BJ (cell line): ENCODE results near the gene EIF6. TPM values are rescaled to one million over a fixed set of nuclear protein-coding genes. Genes with fewer than 3 reads are reported as not detected.

Experiments
- CTCF ChIA-PET: fragments of 350-600 bp; formaldehyde crosslinking; extraction: SDS; loops from one replicate; lab custom pipeline; 2021; ENCODE audit warnings: antibody characterized with exemption, inconsistent platforms; lab: Yijun Ruan, JAX
- POLR2A ChIA-PET: fragments of 300-600 bp; sonication (Branson Sonifier 250); formaldehyde crosslinking; extraction: SDS; loops from one replicate; lab custom pipeline; 2021; ENCODE audit warnings: antibody characterized with exemption; lab: Charles Lee
- DNase-seq: peaks from one replicate; pipeline ENCODE4 v3.0.0-alpha.2; 2011; ENCODE audit warnings: low read depth
- H3K27me3 ChIP-seq: 2 replicates; pipeline ENCODE4 v1.6.0; 2011; ENCODE audit warnings: low read length; ENCODE audit not compliant: control insufficient read depth, insufficient read depth
- H3K36me3 ChIP-seq: 2 replicates; pipeline ENCODE4 v1.5.1; 2011; ENCODE audit warnings: low read length; ENCODE audit not compliant: control insufficient read depth, insufficient read depth
- H3K4me3 ChIP-seq: 2 replicates; pipeline ENCODE4 v1.5.1; 2011; ENCODE audit warnings: low read depth, mild to moderate bottlenecking, control low read depth, low read length
- CTCF ChIP-seq: IDR thresholded peaks from 2 replicates; pipeline ENCODE4 v1.5.1; 2011; ENCODE audit warnings: low read depth, mild to moderate bottlenecking, control low read depth, inconsistent platforms, low read length, moderate library complexity; ENCODE audit not compliant: insufficient read depth
- polyA plus RNA-seq: library from polyadenylated mRNA; depleted of rRNA; stranded (reverse); fragments of >200 nt; gene quantifications from 2 replicates; pipeline ENCODE4 v1.2.3, GENCODE V29; 2011

Gene EIF6
- polyA plus RNA-seq, 1 experiment: 261 TPM

- no peaks in the 10 kb centered on the region for H3K36me3 ChIP-seq
- H3K4me3 ChIP-seq: no peak overlapping the region
- DNase-seq: no peak
- TF ChIP-seq CTCF: no peak
- POLR2A ChIA-PET: no interaction called here
- CTCF ChIA-PET: interaction anchor here (4.9 kb wide), 1 partner anchor 16 kb away, joined by 46 read pairs; no protein-coding TSS in a partner anchor
- no peaks in the 10 kb centered on the region for H3K27me3 ChIP-seq
Measured at GRCh38 chr20:35288325-35289060, 3.9 kb upstream of the EIF6 start.

DNA sequence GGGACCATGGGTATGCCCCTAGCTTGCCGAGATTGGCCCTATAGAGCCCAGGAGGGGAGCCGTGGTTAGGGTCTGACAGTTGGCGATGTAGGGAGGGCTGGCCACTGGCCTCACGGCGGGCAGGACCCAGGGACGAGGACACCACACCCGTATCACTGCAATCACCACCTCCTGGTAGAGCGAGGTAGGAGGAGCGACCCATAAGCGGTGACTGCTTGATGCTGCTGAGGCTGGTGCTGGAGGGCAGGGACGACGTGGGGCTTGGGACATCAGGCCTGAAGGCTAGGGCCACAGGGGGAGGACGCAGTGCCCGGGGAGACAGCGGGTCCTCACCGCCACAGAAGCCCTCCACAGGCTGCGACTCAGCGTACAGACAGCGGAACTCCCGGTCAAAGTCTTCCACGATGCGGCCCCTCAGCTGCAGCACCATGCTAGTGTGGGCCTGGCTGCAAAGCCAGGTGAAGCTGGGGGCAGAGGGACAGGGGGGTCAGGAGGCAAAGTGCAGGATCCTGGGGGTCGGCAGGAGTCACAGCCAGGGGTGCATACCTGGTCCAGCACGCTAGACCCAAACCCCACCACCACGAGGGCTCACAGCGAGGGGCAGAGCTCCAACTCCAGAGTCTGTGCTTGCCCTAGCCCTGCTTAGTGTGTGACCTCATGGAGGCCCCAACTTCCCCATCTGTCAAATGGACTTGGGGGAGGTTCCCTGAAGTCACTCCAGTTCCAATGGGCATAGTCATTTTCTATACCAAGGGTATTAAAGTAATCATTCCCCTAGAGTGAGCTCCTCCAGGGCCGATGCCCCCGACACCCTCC is 3.1 kb upstream of the EIF6 start:
- DNase-seq: no peak
- POLR2A ChIA-PET: no interaction called here

GRCh38 chr20:35286899-35287508 is 2.4 kb upstream of the EIF6 start:
- CTCF ChIA-PET: interaction anchor here (4.9 kb wide), 1 partner anchor 17 kb away, joined by 46 read pairs; no protein-coding TSS in a partner anchor
- POLR2A ChIA-PET: no interaction called here
- no peak for TF ChIP-seq CTCF
- no peak for DNase-seq
- Histone ChIP-seq H3K36me3 (no peaks in the 10 kb centered on the region), H3K4me3 (no peak overlapping the region), H3K27me3 (no peaks in the 10 kb centered on the region)

More for the DNA sequence above, 3.1 kb upstream of the EIF6 start:
- Histone ChIP-seq H3K4me3 (no peak overlapping the region), H3K27me3 (no peaks in the 10 kb centered on the region), H3K36me3 (no peaks in the 10 kb centered on the region)
- CTCF ChIA-PET: interaction anchor here (4.9 kb wide), 1 partner anchor 16 kb away, joined by 46 read pairs; no protein-coding TSS in a partner anchor
- TF ChIP-seq CTCF: no peak

DNA sequence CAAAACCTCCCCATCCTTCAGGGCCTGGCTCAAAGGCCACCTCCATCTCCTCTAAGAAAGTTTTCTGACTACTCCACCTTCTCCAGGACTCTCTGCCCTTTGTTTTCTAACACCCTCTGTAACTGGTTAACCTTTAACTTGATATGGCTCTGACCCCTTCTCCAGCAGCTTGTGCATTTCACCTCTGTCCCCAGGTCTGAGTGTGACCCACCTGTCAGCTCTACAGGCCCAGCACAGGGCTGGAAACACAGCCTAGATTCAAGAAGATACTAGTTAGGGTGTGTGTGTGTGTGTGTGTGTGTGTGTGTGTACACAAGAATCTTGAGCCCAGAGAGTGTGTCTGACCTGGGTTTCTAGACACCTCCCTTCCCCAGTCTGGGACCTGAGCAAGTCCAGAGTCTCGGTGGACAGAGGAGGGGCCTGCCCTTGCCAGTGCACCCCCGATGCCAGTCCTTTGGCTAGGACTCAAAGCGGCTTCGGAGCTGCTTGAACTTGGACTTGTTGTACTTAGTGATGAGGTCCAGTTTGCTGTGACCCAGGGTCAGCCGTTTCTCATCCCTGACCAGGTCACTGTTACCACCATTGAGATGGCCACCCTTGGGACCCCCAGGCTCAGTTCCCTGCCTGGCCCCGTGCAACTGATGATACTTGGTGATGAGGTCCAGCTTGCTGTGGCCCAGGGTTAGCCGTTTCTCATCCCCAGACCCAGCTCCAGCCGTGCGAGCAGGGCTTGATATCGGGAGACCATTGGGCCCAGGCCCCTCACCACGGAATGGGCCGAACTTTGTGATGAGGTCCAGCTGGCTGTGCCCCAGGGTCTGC is 1.7 kb upstream of the EIF6 start:
- no peak for TF ChIP-seq CTCF
- DNase-seq: no peak
- ChIA-PET CTCF (interaction anchor here (4.9 kb wide), 1 partner anchor 18 kb away, joined by 46 read pairs; no protein-coding TSS in a partner anchor), POLR2A (no interaction called here)
- H3K4me3 ChIP-seq: no peak overlapping the region
- H3K36me3 ChIP-seq: no peaks in the 10 kb centered on the region
- no peaks in the 10 kb centered on the region for H3K27me3 ChIP-seq
